SK-N-SH treated with all-trans-retinoic acid at 6 μM for 48 hours (cell line): ENCODE measurements around the gene COL28A1.
A peak's percentile ranks its signal among the peaks of the same experiment; 100 is the strongest.

Source experiments
- ATAC-seq: fragments of 200-7000 bp; cut with Tn5 transposase; 3 replicates; pipeline ENCODE4 v1.9.1; 2020; ENCODE audit warnings: mild to moderate bottlenecking, moderate library complexity
- ARNTL ChIP-seq: fragments of 450-650 bp; formaldehyde crosslinking; IDR thresholded peaks from 2 replicates; pipeline ENCODE4 v1.5.0; 2020; ENCODE audit warnings: low read depth, mild to moderate bottlenecking, moderate library complexity, borderline replicate concordance
- BACH2 ChIP-seq: fragments of 250-450 bp; sonication (Bioruptor Pico); IDR thresholded peaks from 2 replicates; pipeline ENCODE4 v1.9.0; 2021; ENCODE audit warnings: mild to moderate bottlenecking, borderline replicate concordance
- CSRNP3 ChIP-seq: fragments of 250-450 bp; sonication (Bioruptor Pico); IDR thresholded peaks from 2 replicates; pipeline ENCODE4 v1.5.1; 2021; ENCODE audit warnings: mild to moderate bottlenecking, moderate library complexity
- ISL1 ChIP-seq: fragments of 250-450 bp; sonication (Bioruptor Pico); IDR thresholded peaks from 2 replicates; pipeline ENCODE4 v2.1.2; 2022; ENCODE audit warnings: mild to moderate bottlenecking, moderate library complexity
- OSR1 ChIP-seq: fragments of 250-450 bp; sonication (Bioruptor Pico); IDR thresholded peaks from 2 replicates; pipeline ENCODE4 v1.8.0; 2022; ENCODE audit warnings: moderate library complexity, mild to moderate bottlenecking, inconsistent platforms
- PATZ1 ChIP-seq: fragments of 250-450 bp; sonication (Bioruptor Pico); IDR thresholded peaks from 2 replicates; pipeline ENCODE4 v1.8.0; 2020; ENCODE audit warnings: mild to moderate bottlenecking, moderate library complexity, borderline replicate concordance
- POU6F1 ChIP-seq: fragments of 250-450 bp; sonication (Bioruptor Pico); IDR thresholded peaks from 2 replicates; pipeline ENCODE4 v1.8.0; 2021; ENCODE audit warnings: low read depth, mild to moderate bottlenecking, moderate library complexity, borderline replicate concordance
- PPARA ChIP-seq: fragments of 250-450 bp; sonication (Bioruptor Pico); IDR thresholded peaks from 2 replicates; pipeline ENCODE4 v1.5.0; 2020; ENCODE audit warnings: mild to moderate bottlenecking, borderline replicate concordance
- SNAI2 ChIP-seq: fragments of 250-450 bp; sonication (Bioruptor Pico); IDR thresholded peaks from 2 replicates; pipeline ENCODE4 v1.5.0; 2020; ENCODE audit warnings: mild to moderate bottlenecking, moderate library complexity
- TCF4 ChIP-seq: fragments of 250-450 bp; sonication (Bioruptor Pico); IDR thresholded peaks from 2 replicates; pipeline ENCODE4 v1.8.0; 2021; ENCODE audit warnings: mild to moderate bottlenecking, moderate library complexity, borderline replicate concordance
- ZC3H10 ChIP-seq: fragments of 250-450 bp; sonication (Bioruptor Pico); IDR thresholded peaks from 2 replicates; pipeline ENCODE4 v1.5.1; 2021; ENCODE audit warnings: mild to moderate bottlenecking, moderate library complexity
- ZFP3 ChIP-seq: fragments of 250-450 bp; sonication (Bioruptor Pico); IDR thresholded peaks from 2 replicates; pipeline ENCODE4 v1.5.0; 2020; ENCODE audit warnings: mild to moderate bottlenecking, moderate library complexity
- ZFP30 ChIP-seq: fragments of 450-650 bp; formaldehyde crosslinking; IDR thresholded peaks from 2 replicates; pipeline ENCODE4 v1.5.0; 2022; ENCODE audit warnings: mild to moderate bottlenecking, moderate library complexity
- ZNF565 ChIP-seq: fragments of 450-650 bp; formaldehyde crosslinking; conservative IDR thresholded peaks from 2 replicates; pipeline ENCODE4 v1.5.0; 2020; ENCODE audit warnings: low read depth, mild to moderate bottlenecking, moderate library complexity
- ZNF70 ChIP-seq: fragments of 450-650 bp; formaldehyde crosslinking; IDR thresholded peaks from 2 replicates; pipeline ENCODE4 v1.5.0; 2020; ENCODE audit warnings: mild to moderate bottlenecking, moderate library complexity
- ZNF8 ChIP-seq: fragments of 450-650 bp; formaldehyde crosslinking; IDR thresholded peaks from 2 replicates; pipeline ENCODE4 v1.5.0; 2020; ENCODE audit warnings: mild to moderate bottlenecking, moderate library complexity
- TF ChIP-seq, protein P1 (sequence below): fragments of 250-450 bp; sonication (Bioruptor Pico); IDR thresholded peaks from 2 replicates; pipeline ENCODE4 v1.5.0; 2020; ENCODE audit warnings: mild to moderate bottlenecking, moderate library complexity
- TF ChIP-seq, protein P2 (sequence below): fragments of 250-450 bp; sonication (Bioruptor Pico); IDR thresholded peaks from 2 replicates; pipeline ENCODE4 v1.5.1; 2020; ENCODE audit warnings: low read depth, mild to moderate bottlenecking, moderate library complexity

COL28A1 gene

DNA sequence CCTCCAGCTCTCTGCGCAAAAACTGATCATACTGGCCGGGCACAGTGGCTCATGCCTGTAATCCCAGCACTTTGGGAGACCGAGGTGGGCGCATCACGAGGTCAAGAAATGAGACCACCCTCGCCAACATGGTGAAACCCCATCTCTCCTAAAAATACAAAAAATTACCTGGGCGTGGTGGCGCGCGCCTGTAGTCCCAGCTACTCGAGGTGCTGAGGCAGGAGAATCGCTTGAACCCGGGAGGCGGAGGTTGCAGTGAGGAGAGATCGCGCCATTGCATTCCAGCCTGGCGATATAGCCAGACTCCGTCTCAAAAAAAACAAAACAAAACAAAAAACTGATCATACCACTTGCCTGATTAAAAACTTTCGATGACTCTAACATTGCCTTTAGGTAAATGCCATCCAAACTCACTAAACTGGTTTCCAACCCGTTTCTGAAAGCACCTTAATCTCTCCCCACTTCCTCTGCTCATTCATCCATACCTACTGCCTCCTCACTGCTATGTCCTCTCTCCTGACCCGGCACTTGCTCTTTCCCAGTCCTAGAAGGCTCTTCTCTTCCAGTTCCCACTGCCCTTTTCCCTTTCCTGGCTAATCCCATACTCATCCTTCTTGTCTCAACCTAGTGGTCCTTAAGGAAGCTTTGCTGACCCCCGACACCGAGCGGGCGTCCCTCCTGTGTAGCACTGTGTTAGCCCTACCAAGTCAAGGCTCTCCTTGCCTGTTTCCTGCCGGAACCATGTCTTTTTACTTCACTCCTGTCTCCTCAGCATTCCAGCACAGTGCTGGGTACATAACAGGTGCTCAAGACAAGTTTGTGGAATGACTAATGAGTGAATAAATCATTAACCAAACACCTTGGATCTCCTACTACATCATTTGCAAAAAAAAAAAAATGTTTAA, 30.3 kb upstream of the COL28A1 start:
- peak; percentile 2 for ATAC-seq

GRCh38 chr7:7565018-7565680, 29.5 kb upstream of the COL28A1 start:
- ATAC-seq: no peak
- TF ChIP-seq SNAI2: no peak
- TF ChIP-seq ARNTL (CRISPR knock-in tag): no peak
- TF ChIP-seq TCF4 (CRISPR knock-in tag): no peak
- no peak for TF ChIP-seq PATZ1 (CRISPR knock-in tag)
- no peak for TF ChIP-seq ZFP30 (CRISPR knock-in tag)
- no peak for TF ChIP-seq CSRNP3
- no peak for TF ChIP-seq ZNF8
- TF ChIP-seq POU6F1 (CRISPR knock-in tag): no peak
- TF ChIP-seq, protein P1, sequence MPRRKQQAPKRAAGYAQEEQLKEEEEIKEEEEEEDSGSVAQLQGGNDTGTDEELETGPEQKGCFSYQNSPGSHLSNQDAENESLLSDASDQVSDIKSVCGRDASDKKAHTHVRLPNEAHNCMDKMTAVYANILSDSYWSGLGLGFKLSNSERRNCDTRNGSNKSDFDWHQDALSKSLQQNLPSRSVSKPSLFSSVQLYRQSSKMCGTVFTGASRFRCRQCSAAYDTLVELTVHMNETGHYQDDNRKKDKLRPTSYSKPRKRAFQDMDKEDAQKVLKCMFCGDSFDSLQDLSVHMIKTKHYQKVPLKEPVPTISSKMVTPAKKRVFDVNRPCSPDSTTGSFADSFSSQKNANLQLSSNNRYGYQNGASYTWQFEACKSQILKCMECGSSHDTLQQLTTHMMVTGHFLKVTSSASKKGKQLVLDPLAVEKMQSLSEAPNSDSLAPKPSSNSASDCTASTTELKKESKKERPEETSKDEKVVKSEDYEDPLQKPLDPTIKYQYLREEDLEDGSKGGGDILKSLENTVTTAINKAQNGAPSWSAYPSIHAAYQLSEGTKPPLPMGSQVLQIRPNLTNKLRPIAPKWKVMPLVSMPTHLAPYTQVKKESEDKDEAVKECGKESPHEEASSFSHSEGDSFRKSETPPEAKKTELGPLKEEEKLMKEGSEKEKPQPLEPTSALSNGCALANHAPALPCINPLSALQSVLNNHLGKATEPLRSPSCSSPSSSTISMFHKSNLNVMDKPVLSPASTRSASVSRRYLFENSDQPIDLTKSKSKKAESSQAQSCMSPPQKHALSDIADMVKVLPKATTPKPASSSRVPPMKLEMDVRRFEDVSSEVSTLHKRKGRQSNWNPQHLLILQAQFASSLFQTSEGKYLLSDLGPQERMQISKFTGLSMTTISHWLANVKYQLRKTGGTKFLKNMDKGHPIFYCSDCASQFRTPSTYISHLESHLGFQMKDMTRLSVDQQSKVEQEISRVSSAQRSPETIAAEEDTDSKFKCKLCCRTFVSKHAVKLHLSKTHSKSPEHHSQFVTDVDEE (CRISPR knock-in tag): no peak
- TF ChIP-seq ZNF565 (CRISPR knock-in tag): no peak
- TF ChIP-seq BACH2 (CRISPR knock-in tag): no peak
- TF ChIP-seq OSR1 (CRISPR knock-in tag): no peak
- no peak for TF ChIP-seq ZC3H10 (CRISPR knock-in tag)
- no peak for TF ChIP-seq ISL1 (CRISPR knock-in tag)
- TF ChIP-seq, protein P2, sequence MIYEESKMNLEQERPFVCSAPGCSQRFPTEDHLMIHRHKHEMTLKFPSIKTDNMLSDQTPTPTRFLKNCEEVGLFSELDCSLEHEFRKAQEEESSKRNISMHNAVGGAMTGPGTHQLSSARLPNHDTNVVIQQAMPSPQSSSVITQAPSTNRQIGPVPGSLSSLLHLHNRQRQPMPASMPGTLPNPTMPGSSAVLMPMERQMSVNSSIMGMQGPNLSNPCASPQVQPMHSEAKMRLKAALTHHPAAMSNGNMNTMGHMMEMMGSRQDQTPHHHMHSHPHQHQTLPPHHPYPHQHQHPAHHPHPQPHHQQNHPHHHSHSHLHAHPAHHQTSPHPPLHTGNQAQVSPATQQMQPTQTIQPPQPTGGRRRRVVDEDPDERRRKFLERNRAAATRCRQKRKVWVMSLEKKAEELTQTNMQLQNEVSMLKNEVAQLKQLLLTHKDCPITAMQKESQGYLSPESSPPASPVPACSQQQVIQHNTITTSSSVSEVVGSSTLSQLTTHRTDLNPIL: no peak
- TF ChIP-seq PPARA (CRISPR knock-in tag): no peak

More for the DNA sequence above, 30.3 kb upstream of the COL28A1 start:
- TF ChIP-seq ZFP3 (CRISPR knock-in tag): no peak
- TF ChIP-seq POU6F1 (CRISPR knock-in tag): no peak
- TF ChIP-seq ZNF70 (CRISPR knock-in tag): no peak
- TF ChIP-seq ARNTL (CRISPR knock-in tag): no peak
- no peak for TF ChIP-seq ZNF8
